Calu3 (cell line): ENCODE data around the gene CLDN7. TPM values are rescaled to one million over a fixed set of nuclear protein-coding genes. Genes with fewer than 3 reads are reported as not detected.

Experiments used
- BruUV-seq: library from RNA; stranded (reverse); fragments of 400-500 nt; replicated peaks from 2 replicates; lab custom pipeline; 2021; lab: Mats Ljungman, UMichigan
- CTCF ChIA-PET: fragments of 300-600 bp; sonication (Branson Sonifier 250); formaldehyde crosslinking; loops from one replicate; lab custom pipeline; 2022; ENCODE audit warnings: antibody characterized with exemption; lab: Charles Lee
- DNase-seq: peaks from one replicate; pipeline ENCODE4 v3.0.0; 2022
- H3K27ac Mint-ChIP-seq: one replicate; pipeline ENCODE4 v1.8.0; 2022; ENCODE audit warnings: mixed read lengths; ENCODE audit not compliant: unreplicated experiment
- H3K27me3 Mint-ChIP-seq: one replicate; pipeline ENCODE4 v1.8.0; 2022; ENCODE audit warnings: mixed read lengths; ENCODE audit not compliant: unreplicated experiment
- H3K36me3 Mint-ChIP-seq: one replicate; pipeline ENCODE4 v1.8.0; 2022; ENCODE audit warnings: mild to moderate bottlenecking, moderate library complexity, mixed read lengths; ENCODE audit not compliant: insufficient read depth, unreplicated experiment
- H3K4me1 Mint-ChIP-seq: one replicate; pipeline ENCODE4 v1.8.0; 2022; ENCODE audit warnings: mild to moderate bottlenecking, low read depth, mixed read lengths; ENCODE audit not compliant: unreplicated experiment
- H3K4me3 Mint-ChIP-seq: one replicate; pipeline ENCODE4 v1.8.0; 2022; ENCODE audit warnings: mild to moderate bottlenecking, low read depth, moderate library complexity, mixed read lengths; ENCODE audit not compliant: unreplicated experiment
- H3K9me3 Mint-ChIP-seq: one replicate; pipeline ENCODE4 v1.8.0; 2022; ENCODE audit warnings: low read depth, mixed read lengths; ENCODE audit not compliant: unreplicated experiment
- CTCF ChIP-seq: fragments of 200-600 bp; IDR thresholded peaks from one replicate; pipeline ENCODE4 v1.8.0; 2022; ENCODE audit warnings: antibody characterized with exemption; ENCODE audit not compliant: unreplicated experiment
- intact Hi-C: fragments of 100-400 bp; cut with micrococcal nuclease; formaldehyde crosslinking; loops from one replicate; pipeline ENCODE4 v1.10.0; 2022; ENCODE audit not compliant: unreplicated experiment
- total RNA-seq: library from RNA; stranded (reverse); gene quantifications from 2 replicates; pipeline ENCODE4 v1.2.3, GENCODE V29; 2022

Gene CLDN7
- total RNA-seq, 1 experiment from 2014 or later, result 266 TPM

GRCh38 chr17:7284911-7285310 lies 22.6 kb upstream of the CLDN7 start:
- Mint-ChIP-seq H3K9me3 (no peaks in the 10 kb centered on the region), H3K27me3 (peaks cover 45% of the 10 kb centered on the region), H3K4me1 (peaks cover 12% of the 10 kb centered on the region), H3K36me3 (peaks cover 14% of the 10 kb centered on the region), H3K27ac (no peak overlapping the region), H3K4me3 (no peak overlapping the region)
- intact Hi-C loops, result no loop called here
- CTCF ChIA-PET, result no interaction called here
- DNase-seq, result no peak
- TF ChIP-seq CTCF, result no peak
- no TSS peak for BruUV-seq

DNA sequence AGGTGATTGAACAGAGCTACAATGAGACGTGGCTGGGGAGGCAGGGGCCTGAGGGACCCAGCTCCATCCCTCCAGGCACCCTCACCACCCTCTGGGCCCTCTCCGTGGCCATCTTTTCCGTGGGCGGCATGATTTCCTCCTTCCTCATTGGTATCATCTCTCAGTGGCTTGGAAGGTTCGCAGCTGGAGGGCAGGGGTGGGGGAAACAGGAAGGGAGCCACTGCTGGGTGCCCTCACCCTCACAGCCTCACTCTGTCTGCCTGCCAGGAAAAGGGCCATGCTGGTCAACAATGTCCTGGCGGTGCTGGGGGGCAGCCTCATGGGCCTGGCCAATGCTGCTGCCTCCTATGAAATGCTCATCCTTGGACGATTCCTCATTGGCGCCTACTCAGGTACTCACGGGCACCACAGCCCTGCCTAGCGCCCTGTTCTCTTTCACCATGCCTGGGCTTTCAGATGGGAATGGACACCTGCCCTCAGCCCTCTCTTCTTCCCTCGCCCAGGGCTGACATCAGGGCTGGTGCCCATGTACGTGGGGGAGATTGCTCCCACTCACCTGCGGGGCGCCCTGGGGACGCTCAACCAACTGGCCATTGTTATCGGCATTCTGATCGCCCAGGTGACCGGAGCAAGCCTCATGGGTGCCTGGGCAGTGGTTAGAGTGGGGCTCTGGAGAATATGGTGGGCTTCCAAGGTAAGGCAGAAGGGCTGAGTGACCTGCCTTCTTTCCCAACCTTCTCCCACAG lies 21.4 kb upstream of the CLDN7 start:
- H3K27me3 Mint-ChIP-seq, result peaks cover 42% of the 10 kb centered on the region
- peaks cover 16% of the 10 kb centered on the region for H3K4me1 Mint-ChIP-seq
- no peaks in the 10 kb centered on the region for H3K9me3 Mint-ChIP-seq
- H3K27ac Mint-ChIP-seq, result no peak overlapping the region
- DNase-seq, result no peak
- no TSS peak for BruUV-seq
- H3K36me3 Mint-ChIP-seq, result peaks cover 14% of the 10 kb centered on the region
- CTCF ChIA-PET, result no interaction called here
- no peak for TF ChIP-seq CTCF
- intact Hi-C loops, result no loop called here
- H3K4me3 Mint-ChIP-seq, result no peak overlapping the region

DNA sequence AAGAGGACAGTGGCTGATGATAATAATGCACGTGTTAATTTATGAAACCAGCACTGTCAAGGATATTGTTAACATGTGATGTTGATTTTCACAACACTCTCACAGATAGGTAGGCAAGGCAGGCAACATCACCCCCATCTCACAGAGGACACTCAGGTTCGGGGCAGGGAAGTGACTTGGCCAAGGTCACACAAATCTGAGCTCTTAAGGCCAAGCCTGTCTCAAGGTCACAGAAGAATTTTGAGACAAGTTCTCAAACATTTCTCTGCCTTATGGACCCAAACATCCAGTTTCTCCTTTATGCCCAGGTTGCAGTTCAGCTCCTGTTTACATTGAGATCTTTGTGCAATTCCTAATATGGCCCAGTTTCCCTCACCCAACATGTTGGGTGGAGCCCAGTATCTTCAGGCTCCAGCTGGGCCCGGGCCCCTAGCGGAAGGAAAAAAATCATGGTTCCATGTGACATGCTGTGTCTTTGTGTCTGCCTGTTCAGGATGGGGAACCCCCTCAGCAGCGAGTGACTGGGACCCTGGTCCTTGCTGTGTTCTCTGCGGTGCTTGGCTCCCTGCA lies 20.6 kb upstream of the CLDN7 start:
- no peaks in the 10 kb centered on the region for H3K9me3 Mint-ChIP-seq
- TF ChIP-seq CTCF, result no peak
- no TSS peak for BruUV-seq

DNA sequence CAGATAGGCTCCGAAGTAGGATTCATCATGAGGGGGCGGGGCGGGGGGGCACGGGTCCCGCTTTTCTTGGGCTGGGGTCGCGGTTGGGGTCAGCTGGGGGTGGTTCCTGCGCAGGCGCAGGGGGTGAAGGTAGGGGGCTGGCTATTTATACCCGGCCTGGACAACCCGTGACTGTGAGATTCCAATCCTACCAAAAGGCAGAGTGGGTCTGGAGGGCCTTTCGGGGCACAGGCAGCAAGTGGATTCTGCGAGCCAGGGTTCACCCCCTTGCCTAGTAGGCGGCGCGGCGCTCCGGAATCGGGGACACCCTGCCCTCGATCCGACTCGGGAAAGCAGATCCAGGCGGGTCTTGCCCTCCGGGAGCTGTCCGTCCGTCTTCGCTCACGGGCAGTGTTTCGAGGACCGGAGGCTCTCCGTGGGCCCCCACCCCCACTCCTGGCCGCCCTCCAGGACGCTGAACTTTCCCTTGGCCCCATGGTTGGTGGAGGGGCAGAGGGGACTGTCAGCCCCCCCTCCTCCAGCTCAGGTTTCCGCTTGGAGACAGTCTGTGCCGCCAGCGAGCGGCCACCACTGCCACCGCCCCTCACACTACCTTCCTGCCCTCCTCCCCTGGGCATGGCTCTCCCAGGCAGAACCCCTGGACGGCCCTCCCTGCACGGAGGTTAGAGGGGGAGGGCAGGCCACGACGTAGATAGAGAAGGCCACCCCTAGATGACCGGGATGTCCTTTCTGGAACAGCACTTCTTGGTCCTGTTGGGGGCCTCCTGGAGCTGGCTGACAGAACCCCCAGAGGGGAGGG lies 19.9 kb upstream of the CLDN7 start:
- intact Hi-C loops, result loop anchor here (2.0 kb wide), 1 partner anchor 13 kb away; the partner anchor contains the start of gene YBX2

More for the DNA sequence above, 20.6 kb upstream of the CLDN7 start:
- CTCF ChIA-PET, result no interaction called here
- Mint-ChIP-seq H3K4me1 (peaks cover 16% of the 10 kb centered on the region), H3K4me3 (peak overlapping the region; percentile 19), H3K36me3 (peaks cover 14% of the 10 kb centered on the region), H3K27me3 (peaks cover 34% of the 10 kb centered on the region), H3K27ac (no peak overlapping the region)
- DNase-seq, result no peak
- intact Hi-C loops, result no loop called here

More for the DNA sequence above, 19.9 kb upstream of the CLDN7 start:
- Mint-ChIP-seq H3K27me3 (peaks cover 27% of the 10 kb centered on the region), H3K9me3 (no peaks in the 10 kb centered on the region), H3K4me1 (peaks cover 16% of the 10 kb centered on the region), H3K36me3 (peaks cover 14% of the 10 kb centered on the region), H3K4me3 (peak overlapping the region; percentile 75), H3K27ac (no peak overlapping the region)
- no peak for TF ChIP-seq CTCF
- no peak for DNase-seq
- no TSS peak for BruUV-seq
- CTCF ChIA-PET, result no interaction called here
